Measurements from ENCODE around the gene ARVCF.
A peak's percentile ranks its signal among the peaks of the same experiment; 100 is the strongest.

The ARVCF gene

GRCh38 chr22:19997561-19998231, 18.9 kb downstream of the ARVCF start:
- DNase-seq, result no peak

- DNase-seq, result no peak
Observed at GRCh38 chr22:19996694-19997384, 19.8 kb downstream of the ARVCF start.

- DNase-seq, result no peak
Observed at GRCh38 chr22:19995611-19996339, 20.8 kb downstream of the ARVCF start.

- no peak for DNase-seq
Observed at GRCh38 chr22:19994851-19995610, 21.6 kb downstream of the ARVCF start.

GRCh38 chr22:19993926-19994325, 22.7 kb downstream of the ARVCF start:
- no peak for DNase-seq

- no peak for DNase-seq
Observed at GRCh38 chr22:19992921-19993355, 23.7 kb downstream of the ARVCF start.

DNA sequence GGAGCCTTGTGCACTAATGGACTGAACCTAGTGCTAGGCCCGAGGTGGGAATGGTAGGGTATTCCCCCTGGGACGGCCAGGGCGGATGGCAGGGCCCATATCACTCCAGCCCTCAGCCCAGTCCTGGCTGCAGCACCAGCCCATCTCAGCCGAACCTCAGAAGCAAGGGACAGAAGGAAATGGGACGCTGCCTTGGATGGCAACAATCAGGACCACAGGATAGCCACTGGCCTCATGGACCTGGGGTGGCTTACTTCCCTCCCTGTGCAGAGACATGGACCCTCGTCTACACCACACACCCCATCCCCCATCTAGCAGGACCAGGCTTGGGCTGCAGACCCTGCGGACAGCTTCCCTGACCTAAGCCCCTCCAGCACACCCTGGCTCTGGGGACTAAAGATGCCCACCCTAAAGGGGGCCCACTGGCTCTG, 24.1 kb downstream of the ARVCF start:
- no peak for DNase-seq

DNA sequence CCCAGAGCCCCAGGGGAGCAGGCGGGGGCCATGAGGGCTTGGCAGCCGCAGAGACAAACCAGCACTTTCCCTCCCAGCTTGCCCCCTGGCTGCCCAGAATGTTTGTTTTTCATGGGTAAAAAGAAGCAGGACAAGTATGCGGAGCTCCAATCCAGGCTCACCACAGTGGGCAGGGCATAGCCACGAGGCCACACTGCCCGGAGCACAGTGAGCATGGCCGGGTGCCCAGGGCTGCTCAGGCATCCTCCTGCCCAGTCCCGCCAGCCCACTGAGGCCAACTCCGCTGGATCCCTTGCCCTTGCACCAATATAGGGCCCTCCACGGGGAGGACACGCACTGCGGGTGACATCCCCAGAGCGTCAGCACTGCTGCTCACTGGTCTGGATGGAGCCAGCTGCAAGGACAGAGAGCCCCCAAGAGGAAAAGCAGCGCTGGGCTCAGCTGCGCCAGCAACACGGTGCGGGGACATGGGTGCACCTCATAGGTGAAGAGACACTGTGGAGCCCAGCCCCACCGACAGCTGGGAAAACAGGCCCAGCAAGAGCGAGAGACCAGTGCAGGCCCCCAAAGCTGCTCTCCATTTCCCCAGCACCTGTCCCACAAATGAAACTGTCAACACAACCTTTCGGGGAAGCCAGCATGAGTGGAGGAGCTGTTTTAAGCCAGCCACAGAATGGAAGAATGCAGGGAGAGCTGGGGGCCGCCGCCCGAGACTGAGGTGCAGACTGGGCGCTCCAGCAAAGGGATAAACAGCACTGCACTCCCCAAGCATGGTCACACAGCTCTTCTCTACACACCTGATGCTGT, 24.8 kb downstream of the ARVCF start:
- DNase-seq, result no peak

DNA sequence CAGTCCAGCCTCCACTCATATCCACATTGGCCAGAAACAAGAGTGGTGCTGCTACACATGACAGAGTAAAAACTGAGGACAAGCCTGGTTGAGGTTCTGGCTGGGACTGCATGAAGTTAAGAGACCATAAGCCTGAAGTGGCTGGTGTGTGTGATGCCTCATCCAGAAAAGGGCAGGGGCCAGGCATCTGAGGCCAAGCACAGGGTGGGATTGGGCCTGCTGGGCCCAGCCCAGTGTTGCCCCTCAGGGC, 25.3 kb downstream of the ARVCF start:
- DNase-seq, result no peak

- no peak for DNase-seq
Observed at GRCh38 chr22:19990609-19991394, 25.8 kb downstream of the ARVCF start.

DNA sequence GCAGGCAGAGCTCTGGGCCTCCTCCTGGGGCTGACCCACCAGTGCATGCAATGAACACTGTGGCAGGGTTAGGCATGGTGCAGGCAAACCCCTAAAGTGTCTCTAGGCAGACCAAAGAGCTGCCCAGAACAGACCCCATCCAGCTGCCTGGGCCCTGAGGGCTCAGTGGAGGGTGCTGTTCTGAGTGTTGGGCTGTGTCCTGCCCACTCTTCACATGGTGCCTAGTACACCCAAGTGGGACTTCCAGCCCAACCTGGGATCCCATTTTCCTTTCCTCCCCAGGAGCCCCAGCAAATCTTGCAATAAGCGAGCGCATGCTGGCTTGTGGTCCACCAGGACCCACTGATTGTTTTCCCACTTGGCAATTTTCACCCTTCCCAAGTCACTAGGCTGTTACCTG, 26.4 kb downstream of the ARVCF start:
- DNase-seq, result no peak

GRCh38 chr22:19989725-19990067, 26.9 kb downstream of the ARVCF start:
- no peak for DNase-seq

GRCh38 chr22:19988965-19989724, 27.5 kb downstream of the ARVCF start:
- DNase-seq, result no peak

GRCh38 chr22:19988331-19988808, 28.3 kb downstream of the ARVCF start:
- no peak for DNase-seq

DNA sequence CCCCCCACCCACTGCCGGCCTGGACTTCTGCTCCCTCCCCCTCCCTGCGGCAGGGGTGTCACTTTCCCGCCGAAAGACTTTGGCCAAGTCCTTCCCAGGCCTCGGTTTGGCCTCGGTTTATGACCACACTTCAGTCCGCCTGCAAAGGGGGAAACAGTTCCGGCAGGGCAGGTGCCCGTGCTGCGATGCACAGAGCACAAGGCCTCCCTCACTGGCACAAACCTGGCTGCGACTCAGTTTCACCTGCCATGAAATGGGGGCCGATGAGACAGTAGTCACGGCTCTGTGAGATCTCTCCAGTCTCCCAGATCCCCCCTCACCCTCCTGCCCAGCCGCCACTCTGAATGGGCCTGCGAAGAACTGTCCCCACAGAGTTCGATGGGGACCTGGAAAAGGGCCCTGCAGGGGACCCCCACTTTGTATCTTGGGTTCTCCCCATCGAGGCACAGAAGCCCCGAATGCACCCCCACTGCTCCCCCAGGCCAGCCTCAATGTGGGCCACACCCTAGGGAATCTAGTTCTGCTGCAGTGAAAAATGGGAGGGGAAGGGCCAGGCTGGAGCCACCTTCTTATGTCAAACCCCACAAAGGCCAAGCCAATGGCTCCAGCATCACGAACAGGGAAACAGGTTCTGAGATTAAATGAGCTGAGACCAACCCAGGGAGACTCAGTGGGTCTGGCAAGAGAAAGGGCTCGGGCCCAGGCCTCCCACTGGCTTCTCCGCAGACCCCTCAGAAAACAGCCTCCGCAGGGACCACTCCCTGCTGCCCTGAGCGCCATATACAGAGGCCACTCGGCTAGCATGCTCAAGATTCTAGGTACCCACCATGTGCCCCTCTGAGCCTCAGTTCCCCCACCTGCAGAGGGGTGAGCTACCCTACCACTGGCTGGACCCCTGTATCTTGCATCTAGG, 29.0 kb downstream of the ARVCF start:
- DNase-seq, result no peak

GRCh38 chr22:19986410-19987341, 29.9 kb downstream of the ARVCF start:
- DNase-seq, result peak; percentile 39

- DNase-seq, result no peak
Observed at GRCh38 chr22:19986011-19986409, 30.6 kb downstream of the ARVCF start.
